Measurements from ENCODE around the gene CNNM4.

DNA sequence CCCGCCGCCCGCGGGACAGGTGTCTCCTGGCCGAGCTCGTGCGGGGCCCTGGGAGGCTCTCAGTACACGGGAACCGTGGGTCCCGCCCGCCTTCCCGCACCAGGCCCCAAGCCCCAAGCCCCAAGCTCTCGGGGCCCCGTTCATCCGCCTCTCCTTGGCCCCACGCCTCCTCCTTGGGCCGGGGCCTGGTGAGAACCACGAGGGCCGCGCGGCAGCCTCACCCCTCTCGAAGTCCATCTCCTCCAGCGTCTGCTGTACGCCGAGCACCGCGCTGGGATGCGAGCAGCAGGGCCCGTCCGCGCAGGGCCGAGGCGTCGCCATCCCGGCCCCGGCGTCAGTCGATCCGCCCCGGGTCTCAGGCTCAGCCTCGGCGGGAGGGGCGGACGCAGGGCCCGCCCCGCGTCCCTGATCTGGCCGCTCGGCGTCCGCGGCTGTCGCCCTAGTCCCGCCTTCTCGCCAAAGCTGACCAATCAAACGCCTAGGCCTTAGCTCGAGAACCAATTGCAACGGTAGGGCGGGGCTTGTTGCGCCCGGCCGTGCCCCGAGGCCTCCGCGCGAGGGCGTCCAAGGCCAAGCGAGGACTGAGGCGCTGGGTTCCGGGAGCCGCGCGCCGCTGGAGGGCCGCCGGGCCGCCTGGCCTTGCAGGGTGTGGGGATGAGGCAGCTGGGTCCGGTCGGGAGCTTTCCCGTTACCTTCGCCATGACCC, 97.1 kb downstream of the CNNM4 start, which contains the start of gene ANKRD39:
- TF ChIP-seq CTCF (IDR thresholded peaks at IDR 0.05) (peak; percentile 75), EZH2 (IDR thresholded peaks at IDR 0.05) (no peak)
